Ascending aorta (tissue), 2 donors: ENCODE measurements around the gene MRTO4. TPM values are rescaled to one million over a fixed set of nuclear protein-coding genes. Genes with fewer than 3 reads are reported as not detected.

Experiments used
- DNase-seq, 2 donors: peaks; one replicate each; pipeline ENCODE4 v3.0.0-alpha.2; 2019; ENCODE audit warnings: low spot score in 2 of 2
- H3K27ac ChIP-seq, 2 donors: fragments of 200-600 bp; sonication (generic); one replicate each; pipeline ENCODE4 v1.5.1; 2016 to 2017; ENCODE audit warnings: mild to moderate bottlenecking in 1 of 2
- H3K27me3 ChIP-seq: fragments of 200-600 bp; sonication (generic); one replicate; pipeline ENCODE4 v1.5.1; 2017
- H3K36me3 ChIP-seq, 2 donors: fragments of 200-600 bp; sonication (generic); one replicate each; pipeline ENCODE4 v1.5.1; 2016
- H3K4me1 ChIP-seq, 2 donors: fragments of 200-600 bp; sonication (generic); one replicate each; pipeline ENCODE4 v1.5.1; 2016 to 2017; ENCODE audit warnings: mild to moderate bottlenecking in 1 of 2
- H3K4me3 ChIP-seq, 2 donors: fragments of 200-600 bp; sonication (generic); one replicate each; pipeline ENCODE4 v1.5.1; 2016 to 2017; ENCODE audit warnings: mild to moderate bottlenecking in 1 of 2
- H3K9me3 ChIP-seq, 2 donors: fragments of 200-600 bp; sonication (generic); one replicate each; pipeline ENCODE4 v1.5.1; 2016
- intact Hi-C: fragments of 100-400 bp; cut with DNase I; formaldehyde crosslinking; loops from one replicate; pipeline ENCODE4 v1.15.1; 2023
- total RNA-seq: library from RNA; depleted of rRNA; stranded (reverse); fragments of >200 nt; gene quantifications from one replicate; pipeline ENCODE4 v1.1.0, GENCODE V29; 2016
- TF ChIP-seq, protein P1 (sequence below), 3 experiments: fragments of 200-600 bp in 2 of 3; fragments of 450-650 bp in 1 of 3; sonication (generic) in 2 of 3; IDR thresholded peaks; one replicate each; pipeline ENCODE4 v1.5.1; 2016 to 2019; ENCODE audit warnings: antibody characterized with exemption in 3 of 3, mild to moderate bottlenecking in 1 of 3, moderate library complexity in 1 of 3

MRTO4 gene
- 13.4 TPM for total RNA-seq

- H3K27me3 ChIP-seq, result no peaks in the 10 kb centered on the region
- peak; percentile 44 to 89 for DNase-seq
- peaks cover 9 to 29% of the 10 kb centered on the region in 2 donors for H3K4me1 ChIP-seq
- H3K4me3 ChIP-seq, result peak within 1 kb of the TSS; percentile 84 to 91
- intact Hi-C loops, result loop anchor here (5.0 kb wide), 1 partner anchor 401 kb away; no protein-coding TSS in a partner anchor
- peaks cover 0 to 13% of the 10 kb centered on the region in 2 donors for H3K36me3 ChIP-seq
- no peaks in the 10 kb centered on the region for H3K9me3 ChIP-seq
- TF ChIP-seq, protein P1, sequence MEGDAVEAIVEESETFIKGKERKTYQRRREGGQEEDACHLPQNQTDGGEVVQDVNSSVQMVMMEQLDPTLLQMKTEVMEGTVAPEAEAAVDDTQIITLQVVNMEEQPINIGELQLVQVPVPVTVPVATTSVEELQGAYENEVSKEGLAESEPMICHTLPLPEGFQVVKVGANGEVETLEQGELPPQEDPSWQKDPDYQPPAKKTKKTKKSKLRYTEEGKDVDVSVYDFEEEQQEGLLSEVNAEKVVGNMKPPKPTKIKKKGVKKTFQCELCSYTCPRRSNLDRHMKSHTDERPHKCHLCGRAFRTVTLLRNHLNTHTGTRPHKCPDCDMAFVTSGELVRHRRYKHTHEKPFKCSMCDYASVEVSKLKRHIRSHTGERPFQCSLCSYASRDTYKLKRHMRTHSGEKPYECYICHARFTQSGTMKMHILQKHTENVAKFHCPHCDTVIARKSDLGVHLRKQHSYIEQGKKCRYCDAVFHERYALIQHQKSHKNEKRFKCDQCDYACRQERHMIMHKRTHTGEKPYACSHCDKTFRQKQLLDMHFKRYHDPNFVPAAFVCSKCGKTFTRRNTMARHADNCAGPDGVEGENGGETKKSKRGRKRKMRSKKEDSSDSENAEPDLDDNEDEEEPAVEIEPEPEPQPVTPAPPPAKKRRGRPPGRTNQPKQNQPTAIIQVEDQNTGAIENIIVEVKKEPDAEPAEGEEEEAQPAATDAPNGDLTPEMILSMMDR (IDR thresholded peaks at IDR 0.05), result no peak
- peak within 1 kb of the TSS; percentile 85 to 94 for H3K27ac ChIP-seq
Measured at GRCh38 chr1:19251305-19252196, at the start of gene MRTO4, which contains the start of gene EMC1. TSS of gene MRTO4 (plus strand) at chr1:19251805. CDS start at chr1:19251836, 31 bp downstream. TSS of gene EMC1 (minus strand) at chr1:19251524. CDS start at chr1:19251509, 15 bp downstream.

DNA sequence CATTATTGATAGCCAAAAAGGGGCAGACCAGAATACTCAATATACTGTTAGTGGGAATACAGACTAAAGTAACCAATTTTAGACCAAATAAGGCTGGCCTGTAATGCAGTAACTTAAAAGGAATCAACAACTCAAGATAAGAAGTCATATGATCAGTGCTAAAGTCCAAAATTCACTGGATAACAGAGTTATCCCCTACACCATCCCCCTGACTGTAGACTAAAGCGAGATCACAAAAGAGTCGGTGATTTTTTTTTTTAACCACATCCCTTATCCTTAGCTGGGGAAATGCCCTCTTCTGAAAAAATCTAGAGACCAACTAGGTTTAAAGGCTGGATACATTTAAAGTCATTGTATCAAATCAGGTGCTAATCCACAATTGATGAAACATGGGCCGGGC lies 49.2 kb upstream of the MRTO4 start:
- peaks cover 26 to 28% of the 10 kb centered on the region in 2 donors for H3K36me3 ChIP-seq
- peak overlapping the region; percentile 49 to 71 for H3K27ac ChIP-seq
- intact Hi-C loops, result loop anchor here (10.0 kb wide), 1 partner anchor 282 kb away; the partner anchor contains the start of gene CAPZB

GRCh38 chr1:19203440-19203839 lies 48.2 kb upstream of the MRTO4 start:
- no peaks in the 10 kb centered on the region for H3K9me3 ChIP-seq
- H3K27me3 ChIP-seq, result no peaks in the 10 kb centered on the region
- H3K4me3 ChIP-seq, result peak overlapping the region in 1 of 2 donors; percentile 3
- TF ChIP-seq, protein P1 (IDR thresholded peaks at IDR 0.05), result no peak
- H3K36me3 ChIP-seq, result peaks cover 15 to 18% of the 10 kb centered on the region in 2 donors
- peak in 1 of 2 donors; percentile 86 for DNase-seq
- H3K27ac ChIP-seq, result peak overlapping the region; percentile 49 to 71
- H3K4me1 ChIP-seq, result peaks cover 17 to 42% of the 10 kb centered on the region in 2 donors
- intact Hi-C loops, result loop anchor here (10.0 kb wide), 1 partner anchor 281 kb away; the partner anchor contains the start of gene CAPZB

More for the DNA sequence above, 49.2 kb upstream of the MRTO4 start:
- H3K27me3 ChIP-seq, result no peaks in the 10 kb centered on the region
- no peaks in the 10 kb centered on the region for H3K9me3 ChIP-seq
- TF ChIP-seq, protein P1 (IDR thresholded peaks at IDR 0.05), result no peak
- no peak for DNase-seq
- H3K4me1 ChIP-seq, result peaks cover 12 to 37% of the 10 kb centered on the region in 2 donors
- H3K4me3 ChIP-seq, result no peak overlapping the region

GRCh38 chr1:19204446-19205266 lies 46.9 kb upstream of the MRTO4 start:
- no peaks in the 10 kb centered on the region for H3K27me3 ChIP-seq
- DNase-seq, result peak in 1 of 2 donors; percentile 21
- peak overlapping the region; percentile 49 to 71 for H3K27ac ChIP-seq
- H3K4me3 ChIP-seq, result no peak overlapping the region
- intact Hi-C loops, result loop anchor here (5.0 to 10.0 kb wide), 3 partner anchors 38 to 302 kb away; partner anchors contain the start of genes ALDH4A1 and CAPZB
- H3K9me3 ChIP-seq, result no peaks in the 10 kb centered on the region
- peaks cover 3 to 6% of the 10 kb centered on the region in 2 donors for H3K36me3 ChIP-seq
- TF ChIP-seq, protein P1 (IDR thresholded peaks at IDR 0.05), result no peak
- peaks cover 17 to 44% of the 10 kb centered on the region in 2 donors for H3K4me1 ChIP-seq

GRCh38 chr1:19205403-19205802 lies 46.2 kb upstream of the MRTO4 start:
- TF ChIP-seq, protein P1 (IDR thresholded peaks at IDR 0.05), result no peak
- Histone ChIP-seq H3K27me3 (no peaks in the 10 kb centered on the region), H3K4me3 (no peak overlapping the region), H3K36me3 (no peaks in the 10 kb centered on the region), H3K4me1 (peaks cover 17 to 44% of the 10 kb centered on the region in 2 donors), H3K9me3 (no peaks in the 10 kb centered on the region), H3K27ac (peak overlapping the region in 1 of 2 donors; percentile 71)
- intact Hi-C loops, result loop anchor here (5.0 to 10.0 kb wide), 3 partner anchors 37 to 303 kb away; partner anchors contain the start of genes ALDH4A1 and CAPZB
- DNase-seq, result no peak
